Measurements from ENCODE around the gene JAG2. TPM values are rescaled to one million over a fixed set of nuclear protein-coding genes. Genes with fewer than 3 reads are reported as not detected.

JAG2 gene
- total RNA-seq, 1 experiment from 2014 or later: 85.9 TPM

DNA sequence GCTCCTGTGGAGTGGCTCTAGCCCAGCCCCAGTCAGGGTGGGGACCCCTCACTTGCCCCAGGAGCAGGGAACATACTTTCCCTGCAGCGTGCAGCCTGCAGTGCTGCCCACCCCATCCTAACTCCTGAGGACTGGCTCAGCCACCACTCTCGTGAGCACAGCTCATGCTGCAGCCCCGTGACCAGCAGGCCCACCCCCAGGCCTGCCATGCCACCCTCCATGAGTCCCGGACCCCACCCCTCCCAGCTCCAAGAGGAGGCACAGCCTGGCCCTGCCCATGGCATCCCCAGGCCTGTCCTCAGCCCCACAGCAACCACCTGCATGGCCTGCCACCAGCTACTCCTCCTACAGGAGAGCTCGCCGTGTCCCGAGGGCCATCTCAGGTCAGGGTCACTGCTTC lies 3.9 kb upstream of the JAG2 start:
- no peaks in the 10 kb centered on the region for H3K9me2 ChIP-seq (ENCODE audit: insufficient read depth)
- no peak overlapping the region for H3K9ac ChIP-seq (ENCODE audit: low read length)
- peaks cover 3% of the 10 kb centered on the region; the same call in 1 of the 2 replicates for H3K79me2 ChIP-seq (ENCODE audit: insufficient read depth, low read length)
- ChIA-PET CTCF (no interaction called here), POLR2A (no interaction called here), RAD21 (ENCODE audit: low non-redundant PET in 1 of 2, low total read pairs in 2 of 2, uncharacterized antibody in 2 of 2, unreplicated experiment in 2 of 2) (interaction anchor here in 1 of 2 experiments (0.6 kb wide), 1 partner anchor 86 kb away, joined by 9 read pairs; no protein-coding TSS in a partner anchor)
- intact Hi-C loops (cut with micrococcal nuclease): no loop called here
- H2AFZ ChIP-seq (ENCODE audit: low read depth, low read length, poor library complexity, severe bottlenecking): no peak overlapping the region
- TF ChIP-seq YY1 (IDR thresholded peaks at IDR 0.05; ENCODE audit: extremely low read depth, insufficient replicate concordance, low read depth, low read length) (no peak), FOSL1 (IDR thresholded peaks at IDR 0.05; ENCODE audit: low read depth) (no peak), POLR2AphosphoS5 (IDR thresholded peaks at IDR 0.05; ENCODE audit: low read depth, low read length) (no peak), SRF (IDR thresholded peaks at IDR 0.05; ENCODE audit: low read depth) (no peak), EGR1 (IDR thresholded peaks at IDR 0.05; ENCODE audit: low read depth) (no peak), ZNF274 (IDR thresholded peaks at IDR 0.05; ENCODE audit: low read depth, low read length) (no peak), SIN3A (IDR thresholded peaks at IDR 0.05; ENCODE audit: low read depth) (no peak), SP1 (IDR thresholded peaks at IDR 0.05; ENCODE audit: low read depth) (no peak), RAD21 (IDR thresholded peaks at IDR 0.05; ENCODE audit: low read depth) (no peak), ZFX (IDR thresholded peaks at IDR 0.05) (no peak), EZH2phosphoT487 (IDR thresholded peaks at IDR 0.05; ENCODE audit: borderline replicate concordance) (no peak)
- TF ChIP-seq, protein P1, sequence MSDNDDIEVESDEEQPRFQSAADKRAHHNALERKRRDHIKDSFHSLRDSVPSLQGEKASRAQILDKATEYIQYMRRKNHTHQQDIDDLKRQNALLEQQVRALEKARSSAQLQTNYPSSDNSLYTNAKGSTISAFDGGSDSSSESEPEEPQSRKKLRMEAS (IDR thresholded peaks at IDR 0.05): no peak
- H3K4me3 ChIP-seq (replicated peaks in 1 of 2; ENCODE audit: low read depth in 1 of 2, low read length in 2 of 2): no peak overlapping the region
- no peaks in the 10 kb centered on the region for H4K20me1 ChIP-seq (ENCODE audit: insufficient read depth)
- BruUV-seq (replicated peaks): no TSS peak
- H3K4me1 ChIP-seq (ENCODE audit: control insufficient read depth in 1 of 2, insufficient read depth in 2 of 2, low read length in 2 of 2): peaks cover 27 to 47% of the 10 kb centered on the region in 2 experiments
- no peaks in the 10 kb centered on the region for H3K9me3 ChIP-seq (ENCODE audit: control insufficient read depth in 1 of 2, insufficient read depth in 1 of 2, low read depth in 1 of 2, low read length in 2 of 2)
- no peaks in the 10 kb centered on the region for H3K27me3 ChIP-seq (ENCODE audit: insufficient read depth, low read length)
- DNase-seq (ENCODE audit: low read depth, low spot score) (no peak), ATAC-seq (no peak)
- no peak overlapping the region for H3K4me2 ChIP-seq (ENCODE audit: low read length)
- no peak overlapping the region for H3K27ac ChIP-seq (ENCODE audit: low read depth, low read length)
- H3K36me3 ChIP-seq (ENCODE audit: control insufficient read depth in 1 of 2, insufficient read depth in 2 of 2, low read length in 2 of 2): no peaks in the 10 kb centered on the region
